ENCODE measurements around the gene IFNAR1. TPM values are rescaled to one million over a fixed set of nuclear protein-coding genes. Genes with fewer than 3 reads are reported as not detected.
"Not testable (repeated sequence)": the region's sequence is repeated elsewhere in the genome, so short reads cannot be mapped to it uniquely, and the experiment has no call there.

IFNAR1 gene
- total and polyA plus RNA-seq, 2 experiments from 2014 or later, result 14.0 to 18.7 TPM

DNA sequence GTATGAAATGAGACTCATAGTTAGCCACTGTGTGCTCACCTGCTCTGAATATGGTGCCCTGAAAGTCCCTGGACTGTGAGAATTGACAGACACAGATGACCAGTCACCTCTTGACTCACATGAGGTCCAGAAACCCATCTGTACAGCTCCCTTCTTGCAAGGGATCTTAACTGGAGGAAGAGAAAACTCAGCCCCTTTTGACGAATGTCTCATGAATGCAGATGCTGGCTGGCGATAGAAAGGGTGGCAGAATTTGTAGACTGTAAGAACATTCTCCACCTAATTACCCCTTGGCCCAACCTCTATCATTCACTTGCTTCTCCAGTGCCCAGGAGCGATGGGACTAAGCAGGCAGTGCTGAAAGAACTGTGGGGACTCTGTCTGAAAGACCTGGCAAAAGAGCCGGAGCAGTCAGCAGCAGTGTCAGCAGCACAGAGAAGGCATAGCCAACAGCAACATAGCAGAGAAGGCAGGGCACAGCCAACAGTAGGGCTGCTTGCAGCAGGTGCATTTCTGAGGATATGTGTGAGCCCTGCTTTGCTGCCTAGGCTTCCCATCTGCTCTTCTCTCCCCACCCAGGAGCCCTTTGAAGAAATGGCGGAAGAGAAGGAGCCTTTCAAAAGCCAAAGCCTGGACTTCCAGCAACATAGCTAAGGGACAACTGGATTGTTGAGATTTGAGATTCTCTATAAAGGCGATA lies 52.6 kb downstream of the IFNAR1 start:
- no peaks in the 10 kb centered on the region for H3K9me3 Mint-ChIP-seq
- peak; percentile 22; the same call in 1 of the 3 replicates for ATAC-seq
- H2AFZ ChIP-seq, result 0 out of 2 replicates have a peak overlapping the region, but pooled peaks have one; percentile 7

DNA sequence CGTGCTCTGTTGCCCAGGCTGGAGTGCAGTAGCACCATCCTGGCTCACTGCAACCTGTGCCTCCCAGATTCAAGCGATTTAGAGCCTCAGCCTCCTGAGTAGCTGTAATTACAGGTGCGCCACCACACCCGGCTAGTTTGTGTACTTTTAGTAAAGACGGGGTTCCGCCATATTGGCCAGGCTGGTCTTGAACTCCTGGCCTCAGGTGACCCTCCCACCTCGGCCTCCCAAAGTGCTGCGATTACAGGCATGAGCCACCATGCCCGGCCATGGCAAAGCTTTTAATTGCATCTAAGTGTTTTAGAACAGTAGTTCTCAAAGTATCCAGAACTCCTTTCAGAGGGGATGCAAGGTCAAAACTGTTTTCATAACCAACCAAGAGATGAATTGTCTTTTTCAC lies 53.3 kb downstream of the IFNAR1 start:
- Histone ChIP-seq H3K9me2 (ENCODE audit: insufficient read depth) (no peaks in the 10 kb centered on the region), H3K4me2 (no peak overlapping the region), H3K36me3 (ENCODE audit: insufficient read depth) (no peaks in the 10 kb centered on the region), H3K4me1 (ENCODE audit: insufficient read depth) (no peaks in the 10 kb centered on the region), H3K4me3 (no peak overlapping the region), H2AFZ (no peak overlapping the region), H3F3A (replicated peaks; ENCODE audit: low read depth) (0 out of 2 replicates have a peak, but pooled peaks cover 3% of the 10 kb centered on the region), H4K20me1 (replicated peaks; ENCODE audit: insufficient read depth) (no peaks in the 10 kb centered on the region), H3K79me2 (replicated peaks; ENCODE audit: insufficient read depth) (no peaks in the 10 kb centered on the region), H3K27me3 (ENCODE audit: insufficient read depth) (no peaks in the 10 kb centered on the region), H3K27ac (ENCODE audit: low read depth) (no peak overlapping the region)
- DNase-seq (ENCODE audit: low spot score) (no peak), ATAC-seq (no peak)
- no peaks in the 10 kb centered on the region for H3K9me3 Mint-ChIP-seq
- TF ChIP-seq ZNF114 (CRISPR knock-in tag; IDR thresholded peaks at IDR 0.05), result no peak
- no peak for TF ChIP-seq EZH2phosphoT487 (IDR thresholded peaks at IDR 0.05; ENCODE audit: unreplicated experiment)
- no peak for TF ChIP-seq EZH2 (IDR thresholded peaks at IDR 0.05; ENCODE audit: low read depth, unreplicated experiment)
- no peak for TF ChIP-seq REST (IDR thresholded peaks at IDR 0.05; ENCODE audit: unreplicated experiment)
- no peak for TF ChIP-seq NANOG (IDR thresholded peaks at IDR 0.05; ENCODE audit: borderline replicate concordance)
- no peak for TF ChIP-seq POLR2AphosphoS5 (IDR thresholded peaks at IDR 0.05; ENCODE audit: low read depth)
- no peak for TF ChIP-seq STAT1 (IDR thresholded peaks at IDR 0.05; ENCODE audit: unreplicated experiment)
- TF ChIP-seq, protein P1, sequence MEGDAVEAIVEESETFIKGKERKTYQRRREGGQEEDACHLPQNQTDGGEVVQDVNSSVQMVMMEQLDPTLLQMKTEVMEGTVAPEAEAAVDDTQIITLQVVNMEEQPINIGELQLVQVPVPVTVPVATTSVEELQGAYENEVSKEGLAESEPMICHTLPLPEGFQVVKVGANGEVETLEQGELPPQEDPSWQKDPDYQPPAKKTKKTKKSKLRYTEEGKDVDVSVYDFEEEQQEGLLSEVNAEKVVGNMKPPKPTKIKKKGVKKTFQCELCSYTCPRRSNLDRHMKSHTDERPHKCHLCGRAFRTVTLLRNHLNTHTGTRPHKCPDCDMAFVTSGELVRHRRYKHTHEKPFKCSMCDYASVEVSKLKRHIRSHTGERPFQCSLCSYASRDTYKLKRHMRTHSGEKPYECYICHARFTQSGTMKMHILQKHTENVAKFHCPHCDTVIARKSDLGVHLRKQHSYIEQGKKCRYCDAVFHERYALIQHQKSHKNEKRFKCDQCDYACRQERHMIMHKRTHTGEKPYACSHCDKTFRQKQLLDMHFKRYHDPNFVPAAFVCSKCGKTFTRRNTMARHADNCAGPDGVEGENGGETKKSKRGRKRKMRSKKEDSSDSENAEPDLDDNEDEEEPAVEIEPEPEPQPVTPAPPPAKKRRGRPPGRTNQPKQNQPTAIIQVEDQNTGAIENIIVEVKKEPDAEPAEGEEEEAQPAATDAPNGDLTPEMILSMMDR (conservative IDR thresholded peaks at IDR 0.05; ENCODE audit: low read depth in 2 of 2), result no peak
- TF ChIP-seq JUNB (IDR thresholded peaks at IDR 0.05; ENCODE audit: unreplicated experiment), result no peak
- H3K36me3 Mint-ChIP-seq (ENCODE audit: low read depth), result no peaks in the 10 kb centered on the region
- no peak overlapping the region for H3K27ac Mint-ChIP-seq
- H3K4me3 Mint-ChIP-seq, result no peak overlapping the region
- H3K27me3 Mint-ChIP-seq (ENCODE audit: insufficient read depth, low read depth, poor library complexity), result no peaks in the 10 kb centered on the region
- H3K4me1 Mint-ChIP-seq, result peaks cover 2% of the 10 kb centered on the region; the same call in 2 of the 3 replicates

More for the DNA sequence above, 52.6 kb downstream of the IFNAR1 start:
- H4K20me1 ChIP-seq (replicated peaks; ENCODE audit: insufficient read depth), result no peaks in the 10 kb centered on the region
- Mint-ChIP-seq H3K27ac (no peak overlapping the region), H3K4me1 (no peaks in the 10 kb centered on the region), H3K27me3 (ENCODE audit: insufficient read depth, low read depth, poor library complexity) (peaks cover under 1% of the 10 kb centered on the region), H3K4me3 (no peak overlapping the region), H3K36me3 (ENCODE audit: low read depth) (no peaks in the 10 kb centered on the region)
- no peak overlapping the region for H3K4me3 ChIP-seq
- H3F3A ChIP-seq (replicated peaks; ENCODE audit: low read depth), result 0 out of 2 replicates have a peak, but pooled peaks cover 3% of the 10 kb centered on the region
- no peak overlapping the region for H3K27ac ChIP-seq (ENCODE audit: low read depth)
- H3K9me2 ChIP-seq (ENCODE audit: insufficient read depth), result no peaks in the 10 kb centered on the region
- no peak for TF ChIP-seq NANOG (IDR thresholded peaks at IDR 0.05; ENCODE audit: borderline replicate concordance)
- no peak for TF ChIP-seq ZNF114 (CRISPR knock-in tag; IDR thresholded peaks at IDR 0.05)
- H3K27me3 ChIP-seq (ENCODE audit: insufficient read depth), result no peaks in the 10 kb centered on the region
- H3K4me2 ChIP-seq, result no peak overlapping the region
- DNase-seq (ENCODE audit: low spot score), result no peak
- H3K79me2 ChIP-seq (replicated peaks; ENCODE audit: insufficient read depth), result no peaks in the 10 kb centered on the region
- H3K36me3 ChIP-seq (ENCODE audit: insufficient read depth), result no peaks in the 10 kb centered on the region
- no peaks in the 10 kb centered on the region for H3K4me1 ChIP-seq (ENCODE audit: insufficient read depth)

- H4K20me1 ChIP-seq (replicated peaks; ENCODE audit: insufficient read depth); H3K36me3 ChIP-seq (ENCODE audit: insufficient read depth); H3K4me2 ChIP-seq; H3K27ac ChIP-seq (ENCODE audit: low read depth); H3K36me3 Mint-ChIP-seq (ENCODE audit: low read depth); H3K4me3 Mint-ChIP-seq; H3F3A ChIP-seq (replicated peaks; ENCODE audit: low read depth); H3K4me3 ChIP-seq; H3K9me2 ChIP-seq (ENCODE audit: insufficient read depth); H3K4me1 Mint-ChIP-seq; H3K79me2 ChIP-seq (replicated peaks; ENCODE audit: insufficient read depth); H3K9me3 Mint-ChIP-seq; H3K27me3 ChIP-seq (ENCODE audit: insufficient read depth); H3K4me1 ChIP-seq (ENCODE audit: insufficient read depth); ATAC-seq; H3K27ac Mint-ChIP-seq; DNase-seq (ENCODE audit: low spot score); H3K27me3 Mint-ChIP-seq (ENCODE audit: insufficient read depth, low read depth, poor library complexity): not testable (repeated sequence)
- peak overlapping the region; percentile 45; the same call in 1 of the 2 replicates for H2AFZ ChIP-seq
Measured at GRCh38 chr21:33379934-33380333, 55.2 kb downstream of the IFNAR1 start.
